Hepatocyte (in vitro differentiated cells): ENCODE data around the gene UCHL3. TPM values are rescaled to one million over a fixed set of nuclear protein-coding genes. Genes with fewer than 3 reads are reported as not detected.

Experiments used
- DNase-seq: peaks from one replicate; pipeline ENCODE4 v3.0.0-alpha.2; 2016; ENCODE audit warnings: low spot score
- H2AFZ ChIP-seq: fragments of 200-600 bp; sonication (generic); 2 replicates; pipeline ENCODE4 v1.6.0; 2016; ENCODE audit warnings: antibody characterized with exemption, mild to moderate bottlenecking
- H3K27ac ChIP-seq: fragments of 200-600 bp; sonication (generic); 2 replicates; pipeline ENCODE4 v1.5.1; 2016; ENCODE audit warnings: mild to moderate bottlenecking
- H3K27me3 ChIP-seq: fragments of 200-600 bp; sonication (generic); 2 replicates; pipeline ENCODE4 v1.6.1; 2016
- H3K36me3 ChIP-seq: fragments of 200-600 bp; sonication (generic); replicated peaks from 2 replicates; pipeline ENCODE4 v1.5.1; 2016; ENCODE audit warnings: low read depth; ENCODE audit not compliant: insufficient read depth
- H3K4me1 ChIP-seq: fragments of 200-600 bp; sonication (generic); 2 replicates; pipeline ENCODE4 v1.5.1; 2016; ENCODE audit warnings: mild to moderate bottlenecking, moderate library complexity; ENCODE audit not compliant: insufficient read depth
- H3K4me2 ChIP-seq: fragments of 200-600 bp; sonication (generic); 2 replicates; pipeline ENCODE4 v1.6.0; 2016
- H3K4me3 ChIP-seq: fragments of 200-600 bp; sonication (generic); 2 replicates; pipeline ENCODE4 v1.5.1; 2016; ENCODE audit warnings: mild to moderate bottlenecking
- H3K79me2 ChIP-seq: fragments of 200-600 bp; sonication (generic); 2 replicates; pipeline ENCODE4 v1.6.0; 2017; ENCODE audit warnings: mild to moderate bottlenecking
- H3K9me2 ChIP-seq: fragments of 200-600 bp; sonication (generic); replicated peaks from 2 replicates; pipeline ENCODE4 v1.6.0; 2017; ENCODE audit warnings: mild to moderate bottlenecking; ENCODE audit not compliant: insufficient read depth
- H3K9me3 ChIP-seq: fragments of 200-600 bp; sonication (generic); 2 replicates; pipeline ENCODE4 v1.5.1; 2016; ENCODE audit warnings: low read depth, mild to moderate bottlenecking
- H4K20me1 ChIP-seq: fragments of 200-600 bp; sonication (generic); 2 replicates; pipeline ENCODE4 v1.6.0; 2016; ENCODE audit warnings: mild to moderate bottlenecking; ENCODE audit not compliant: insufficient read depth, poor library complexity, severe bottlenecking
- EZH2 ChIP-seq: fragments of 200-600 bp; sonication (generic); IDR thresholded peaks from 2 replicates; pipeline ENCODE4 v1.6.1; 2016; ENCODE audit warnings: antibody characterized with exemption, mild to moderate bottlenecking, borderline replicate concordance
- EZH2phosphoT487 ChIP-seq: fragments of 200-600 bp; sonication (generic); IDR thresholded peaks from one replicate; pipeline ENCODE4 v1.6.1; 2018; ENCODE audit warnings: antibody characterized with exemption, mild to moderate bottlenecking, low read depth, moderate library complexity; ENCODE audit not compliant: unreplicated experiment, severe bottlenecking
- WGBS: methylation state at CpG from one replicate; pipeline ENCODE4 v1.1.6; 2016; ENCODE audit warnings: low lambda C conversion rate; ENCODE audit errors: missing lambda C conversion rate; 5-methylcytosine and 5-hydroxymethylcytosine counted together
- polyA plus RNA-seq: library from polyadenylated mRNA; unstranded; fragments of >200 nt; fragmentation: Nextera tagmentation; extraction: Ambion mirVana; gene quantifications from 2 replicates; pipeline ENCODE4 v1.2.1, GENCODE V29; 2016
- total RNA-seq: library from RNA; depleted of rRNA; stranded (reverse); fragments of >200 nt; gene quantifications from 2 replicates; pipeline ENCODE4 v1.2.3, GENCODE V29; 2014
- TF ChIP-seq, protein P1 (sequence below): fragments of 200-600 bp; sonication (generic); IDR thresholded peaks from 2 replicates; pipeline ENCODE4 v1.5.1; 2016; ENCODE audit warnings: antibody characterized with exemption, mild to moderate bottlenecking; ENCODE audit not compliant: poor library complexity

UCHL3 gene
- total and polyA plus RNA-seq, 2 experiments from 2014 or later, result 42.0 to 77.5 TPM

DNA sequence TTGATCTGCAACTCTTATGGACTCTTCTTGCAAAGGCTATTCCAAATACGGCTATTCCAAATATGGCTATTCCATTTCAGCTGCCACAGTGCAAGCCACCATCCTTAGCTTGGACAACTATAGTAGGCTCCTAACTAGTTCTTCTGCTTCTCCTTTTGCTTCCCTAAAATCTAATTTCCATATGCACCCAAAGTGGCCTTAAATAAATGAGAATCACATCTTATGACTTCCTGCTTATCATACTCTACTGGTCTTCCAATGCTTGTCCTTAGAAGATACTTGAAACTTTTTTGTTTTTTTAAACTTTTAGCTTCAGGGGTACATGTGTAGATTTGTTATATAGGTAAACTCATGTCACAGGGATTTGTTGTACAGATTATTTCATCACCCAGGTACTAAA, 4.9 kb downstream of the UCHL3 start:
- Histone ChIP-seq H3K4me2 (no peak overlapping the region), H2AFZ (no peak overlapping the region), H3K4me1 (no peaks in the 10 kb centered on the region), H3K9me2 (no peaks in the 10 kb centered on the region), H3K27me3 (no peaks in the 10 kb centered on the region), H3K9me3 (no peaks in the 10 kb centered on the region), H3K27ac (no peak overlapping the region), H4K20me1 (no peaks in the 10 kb centered on the region), H3K36me3 (no peaks in the 10 kb centered on the region), H3K4me3 (no peak overlapping the region), H3K79me2 (peaks cover 58% of the 10 kb centered on the region)
- DNase-seq, result no peak
- TF ChIP-seq EZH2phosphoT487, result no peak
- 100% methylated on average over 1 of the region's 1 CpG for WGBS

DNA sequence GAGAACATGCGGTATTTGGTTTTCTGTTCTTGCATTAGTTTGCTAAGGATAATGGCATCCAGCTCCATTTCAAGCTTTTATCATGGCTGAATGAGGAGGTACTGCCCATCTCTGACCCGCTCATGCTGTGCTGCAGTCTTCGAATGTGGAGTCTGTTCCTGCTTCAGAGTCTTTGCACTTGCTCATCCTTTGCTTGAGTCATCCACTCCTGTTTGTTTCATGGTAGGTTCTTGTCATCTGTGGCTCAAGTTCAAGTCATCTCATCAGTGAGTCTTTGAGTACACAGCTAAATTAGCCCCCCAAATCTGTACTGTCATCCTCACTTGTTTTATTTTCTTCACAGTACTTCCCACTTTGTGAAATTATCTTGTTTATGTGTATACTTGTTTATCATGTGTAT, 5.4 kb downstream of the UCHL3 start:
- Histone ChIP-seq H3K27ac (no peak overlapping the region), H3K36me3 (no peaks in the 10 kb centered on the region), H2AFZ (no peak overlapping the region), H3K9me3 (no peaks in the 10 kb centered on the region), H4K20me1 (no peaks in the 10 kb centered on the region), H3K4me1 (no peaks in the 10 kb centered on the region), H3K4me2 (no peak overlapping the region), H3K79me2 (peaks cover 58% of the 10 kb centered on the region), H3K4me3 (no peak overlapping the region), H3K27me3 (no peaks in the 10 kb centered on the region), H3K9me2 (no peaks in the 10 kb centered on the region)
- TF ChIP-seq, protein P1, sequence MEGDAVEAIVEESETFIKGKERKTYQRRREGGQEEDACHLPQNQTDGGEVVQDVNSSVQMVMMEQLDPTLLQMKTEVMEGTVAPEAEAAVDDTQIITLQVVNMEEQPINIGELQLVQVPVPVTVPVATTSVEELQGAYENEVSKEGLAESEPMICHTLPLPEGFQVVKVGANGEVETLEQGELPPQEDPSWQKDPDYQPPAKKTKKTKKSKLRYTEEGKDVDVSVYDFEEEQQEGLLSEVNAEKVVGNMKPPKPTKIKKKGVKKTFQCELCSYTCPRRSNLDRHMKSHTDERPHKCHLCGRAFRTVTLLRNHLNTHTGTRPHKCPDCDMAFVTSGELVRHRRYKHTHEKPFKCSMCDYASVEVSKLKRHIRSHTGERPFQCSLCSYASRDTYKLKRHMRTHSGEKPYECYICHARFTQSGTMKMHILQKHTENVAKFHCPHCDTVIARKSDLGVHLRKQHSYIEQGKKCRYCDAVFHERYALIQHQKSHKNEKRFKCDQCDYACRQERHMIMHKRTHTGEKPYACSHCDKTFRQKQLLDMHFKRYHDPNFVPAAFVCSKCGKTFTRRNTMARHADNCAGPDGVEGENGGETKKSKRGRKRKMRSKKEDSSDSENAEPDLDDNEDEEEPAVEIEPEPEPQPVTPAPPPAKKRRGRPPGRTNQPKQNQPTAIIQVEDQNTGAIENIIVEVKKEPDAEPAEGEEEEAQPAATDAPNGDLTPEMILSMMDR, result no peak
- TF ChIP-seq EZH2phosphoT487 (no peak), EZH2 (no peak)
- WGBS, result 100% methylated on average over 3 of the region's 3 CpGs
- no peak for DNase-seq

DNA sequence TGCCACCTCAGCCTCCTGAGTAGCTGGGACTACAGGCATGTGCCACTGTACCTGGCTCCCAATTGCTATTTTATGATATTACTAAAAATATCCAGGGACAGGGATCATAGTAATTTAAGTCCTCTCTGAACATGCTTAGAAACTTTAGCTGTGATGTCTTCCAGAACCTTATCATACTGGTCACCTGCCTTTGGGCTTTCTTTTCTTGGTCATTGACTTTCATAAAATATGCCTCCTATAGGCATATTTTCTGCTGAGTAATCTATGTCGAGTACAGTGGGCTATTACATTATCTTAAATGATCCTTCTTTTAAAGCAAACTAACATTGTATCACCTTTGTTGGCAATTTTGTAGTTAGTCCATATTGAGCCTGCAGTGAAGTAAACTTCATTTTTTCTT, 6.2 kb downstream of the UCHL3 start:
- no peak for DNase-seq
- no peak for TF ChIP-seq EZH2phosphoT487
- no peak for TF ChIP-seq EZH2
- TF ChIP-seq, protein P1, result no peak
- Histone ChIP-seq H3K4me3 (no peak overlapping the region), H3K27ac (no peak overlapping the region), H4K20me1 (no peaks in the 10 kb centered on the region), H3K27me3 (no peaks in the 10 kb centered on the region), H2AFZ (no peak overlapping the region), H3K4me2 (no peak overlapping the region), H3K9me2 (no peaks in the 10 kb centered on the region), H3K4me1 (no peaks in the 10 kb centered on the region), H3K36me3 (no peaks in the 10 kb centered on the region), H3K79me2 (peaks cover 54% of the 10 kb centered on the region), H3K9me3 (no peaks in the 10 kb centered on the region)
- 97% methylated on average over 1 of the region's 1 CpG for WGBS

DNA sequence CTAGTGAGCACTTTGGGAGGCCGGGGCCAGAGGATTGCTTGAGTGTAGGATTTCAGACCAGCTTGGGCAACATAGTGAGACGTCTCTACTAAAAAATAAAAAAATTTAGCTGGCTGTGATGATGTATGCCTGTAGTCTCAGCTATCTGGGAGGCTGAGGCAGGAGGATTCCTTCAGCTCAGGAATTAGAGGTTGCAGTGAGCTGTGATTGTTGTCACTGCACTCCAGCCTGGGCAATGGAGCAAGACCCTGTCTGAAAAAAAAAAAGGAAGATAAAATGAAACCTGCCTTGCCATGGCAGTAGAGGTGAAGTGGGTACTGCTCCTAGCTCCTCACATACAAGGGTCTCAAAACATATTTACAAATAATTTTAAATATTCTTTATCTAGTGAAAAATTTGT, 7.4 kb downstream of the UCHL3 start:
- H3K9me2 ChIP-seq, result no peaks in the 10 kb centered on the region
- 80% methylated on average over 2 of the region's 2 CpGs for WGBS
- H3K9me3 ChIP-seq, result no peaks in the 10 kb centered on the region
- H3K4me3 ChIP-seq, result no peak overlapping the region
- H3K4me1 ChIP-seq, result no peaks in the 10 kb centered on the region
- no peak overlapping the region for H2AFZ ChIP-seq
- no peak overlapping the region for H3K27ac ChIP-seq
- H3K27me3 ChIP-seq, result no peaks in the 10 kb centered on the region
- H3K4me2 ChIP-seq, result no peak overlapping the region
- H3K79me2 ChIP-seq, result peaks cover 43% of the 10 kb centered on the region
- no peak for DNase-seq
- TF ChIP-seq EZH2phosphoT487 (no peak), EZH2 (no peak)
- TF ChIP-seq, protein P1, result no peak
- H3K36me3 ChIP-seq, result no peaks in the 10 kb centered on the region
- H4K20me1 ChIP-seq, result no peaks in the 10 kb centered on the region
